ENCODE results near the gene FBXO38. TPM values are rescaled to one million over a fixed set of nuclear protein-coding genes. Genes with fewer than 3 reads are reported as not detected.

FBXO38 gene
- total and polyA plus RNA-seq, 2 of the 4 experiments (the other 2 are of a cell fraction), result 14.9 to 70.1 TPM

GRCh38 chr5:148393390-148393741 is 9.6 kb downstream of the FBXO38 start:
- H3K56ac ChIP-seq (ENCODE audit: extremely low read depth, insufficient read depth, low read length), result no peak overlapping the region
- dilution Hi-C loops (cut with HindIII; ENCODE audit: low sequenced_read_pairs, unreplicated experiment) (no loop called here), intact Hi-C loops (cut with micrococcal nuclease) (no loop called here), in situ Hi-C loops (cut with MboI; ENCODE audit: low sequenced_read_pairs) (no loop called here)
- POLR2A ChIA-PET (ENCODE audit: unreplicated experiment), result no interaction called here
- peaks cover 5% of the 10 kb centered on the region for H3K36me3 ChIP-seq (ENCODE audit: control insufficient read depth, insufficient read depth, low read length)
- H2AK5ac ChIP-seq (ENCODE audit: low read depth, low read length), result no peak overlapping the region
- no peak overlapping the region for H3K9ac ChIP-seq (ENCODE audit: low read depth, low read length)
- no CpG with 5 or more reads among the region's 3 CpGs for WGBS, 2 experiments (ENCODE audit: extremely low coverage in 2 of 2, insufficient read length in 1 of 2)
- DNase-seq (peak; percentile 25), ATAC-seq (ENCODE audit: low read depth) (peak; percentile 49)
- no TSS peak for BruUV-seq (replicated peaks)
- H2BK120ac ChIP-seq (ENCODE audit: low read depth, low read length), result no peak overlapping the region
- H2AFZ ChIP-seq (replicated peaks; ENCODE audit: low read length, poor library complexity), result no peak overlapping the region
- H3K23ac ChIP-seq (ENCODE audit: low read depth, low read length), result peak overlapping the region; percentile 52; the same call in 1 of the 2 replicates
- H4K91ac ChIP-seq (ENCODE audit: insufficient read depth, low read depth, low read length), result no peak overlapping the region
- H3K4me3 ChIP-seq (ENCODE audit: insufficient read depth, low read depth, low read length), result no peak overlapping the region
- H3K9me1 ChIP-seq (ENCODE audit: insufficient read depth, low read length), result peaks cover 13% of the 10 kb centered on the region
- H2BK5ac ChIP-seq (ENCODE audit: low read depth, low read length, poor library complexity, severe bottlenecking), result no peak overlapping the region
- no peak overlapping the region for H3K4me2 ChIP-seq (ENCODE audit: low read depth, low read length)
- H2AK9ac ChIP-seq (replicated peaks; ENCODE audit: low read depth, low read length, poor library complexity), result no peak overlapping the region
- H3K27ac ChIP-seq (ENCODE audit: insufficient read depth, low read length), result no peak overlapping the region
- CTCF ChIA-PET, result interaction anchor here (0.6 to 1.5 kb wide), 2 partner anchors 19 to 20 kb away, joined by 3 to 5 read pairs; no protein-coding TSS in a partner anchor
- no peak overlapping the region for H3K14ac ChIP-seq (replicated peaks; ENCODE audit: low read depth, low read length)
- no peak overlapping the region for H4K8ac ChIP-seq (ENCODE audit: low read depth in 2 of 2, low read length in 2 of 2)
- TF ChIP-seq CEBPB (IDR thresholded peaks at IDR 0.05; ENCODE audit: low read depth, low read length) (no peak), USF2 (IDR thresholded peaks at IDR 0.05; ENCODE audit: low read depth, low read length) (no peak), FOS (IDR thresholded peaks at IDR 0.05; ENCODE audit: low read depth, low read length) (no peak), MAFK (IDR thresholded peaks at IDR 0.05; ENCODE audit: low read depth, low read length) (no peak), RCOR1 (IDR thresholded peaks at IDR 0.05; ENCODE audit: insufficient replicate concordance, low read length) (no peak), RAD21 (IDR thresholded peaks at IDR 0.05; ENCODE audit: low read length) (no peak)
- no peak overlapping the region for H2BK15ac ChIP-seq (ENCODE audit: low read depth, low read length)
- H3K4ac ChIP-seq (ENCODE audit: low read depth, low read length), result no peak overlapping the region
- no peaks in the 10 kb centered on the region for H3K27me3 ChIP-seq (ENCODE audit: control insufficient read depth, insufficient read depth, low read length)
- H3K18ac ChIP-seq (ENCODE audit: low read depth, low read length), result no peak overlapping the region
- H4K20me1 ChIP-seq (ENCODE audit: insufficient read depth, low read length), result peaks cover 47% of the 10 kb centered on the region
- peaks cover 3% of the 10 kb centered on the region for H3K4me1 ChIP-seq (ENCODE audit: control insufficient read depth, insufficient read depth, low read length)
- H3K79me1 ChIP-seq (ENCODE audit: low read depth in 1 of 2, low read length in 2 of 2), result peaks cover 36 to 69% of the 10 kb centered on the region in 2 experiments
- no peak overlapping the region for H4K5ac ChIP-seq (ENCODE audit: low read depth, low read length)
- no peaks in the 10 kb centered on the region for H3K9me3 ChIP-seq (ENCODE audit: control insufficient read depth, insufficient read depth, low read length)
- no peak overlapping the region for H2BK20ac ChIP-seq (ENCODE audit: low read depth, low read length)

Measured in IMR-90 (cell line).